SK-N-SH (cell line): ENCODE results near the gene KDM2A. TPM values are rescaled to one million over a fixed set of nuclear protein-coding genes. Genes with fewer than 3 reads are reported as not detected.

ENCODE experiments used
- CTCF ChIA-PET: fragments of 300-600, 350-600 bp; formaldehyde crosslinking; extraction: SDS; loops from one replicate; lab custom pipeline; 2021; lab: Yijun Ruan, JAX
- POLR2A ChIA-PET: fragments of 350-600 bp; sonication (Branson Sonifier 250); formaldehyde crosslinking; extraction: SDS; loops from one replicate; lab custom pipeline; 2020; ENCODE audit warnings: antibody characterized with exemption, inconsistent platforms; lab: Yijun Ruan, JAX
- DNase-seq: peaks from one replicate; pipeline ENCODE4 v3.0.0; 2012
- H2AFZ ChIP-seq: fragments of 200-600 bp; sonication (generic); 2 replicates; pipeline ENCODE4 v1.8.1; 2016; ENCODE audit warnings: antibody characterized with exemption, mild to moderate bottlenecking, low read depth
- H3F3A ChIP-seq: fragments of 200-600 bp; sonication (generic); replicated peaks from 2 replicates; pipeline ENCODE3; 2016; ENCODE audit warnings: antibody characterized with exemption, mild to moderate bottlenecking; ENCODE audit not compliant: insufficient read depth
- H3K27ac ChIP-seq, 2 experiments: fragments of 200-500 bp in 1 of 2; fragments of 200-600 bp in 1 of 2; sonication (Bioruptor generic) in 1 of 2; sonication (generic), shearing (Covaris generic) in 1 of 2; 2 replicates each; pipeline versions ENCODE4 v1.5.1 to v1.6.1; 2014 to 2016; ENCODE audit warnings: low read depth in 2 of 2, inconsistent platforms in 1 of 2, low read length in 1 of 2, mild to moderate bottlenecking in 1 of 2, mixed read lengths in 1 of 2
- H3K27me3 ChIP-seq: fragments of 200-600 bp; sonication (generic), shearing (Covaris generic); 2 replicates; pipeline ENCODE4 v1.6.1; 2016; ENCODE audit warnings: mixed run types; ENCODE audit not compliant: insufficient read depth
- H3K36me3 ChIP-seq, 2 experiments: fragments of 200-500 bp in 1 of 2; fragments of 200-600 bp in 1 of 2; sonication (Bioruptor generic) in 1 of 2; sonication (generic) in 1 of 2; replicated peaks in 1 of 2; 2 replicates each; pipeline versions ENCODE3 to v1.5.1; 2014 to 2016; ENCODE audit warnings: low read length in 1 of 2, mild to moderate bottlenecking in 1 of 2; ENCODE audit not compliant: insufficient read depth in 2 of 2, control insufficient read depth in 1 of 2
- H3K4me1 ChIP-seq, 2 experiments: fragments of 200-500 bp in 1 of 2; fragments of 200-600 bp in 1 of 2; sonication (Bioruptor generic) in 1 of 2; sonication (generic), shearing (Covaris generic) in 1 of 2; 2 replicates each; pipeline versions ENCODE4 v1.5.1 to v1.6.1; 2014 to 2016; ENCODE audit warnings: low read depth in 1 of 2, low read length in 1 of 2, mixed run types in 1 of 2; ENCODE audit not compliant: insufficient read depth in 2 of 2, control insufficient read depth in 1 of 2
- H3K4me2 ChIP-seq: fragments of 200-600 bp; sonication (generic), shearing (Covaris generic); 2 replicates; pipeline ENCODE4 v1.6.1; 2017; ENCODE audit warnings: mixed run types
- H3K4me3 ChIP-seq, 2 experiments: fragments of 200-500 bp in 1 of 2; fragments of 200-600 bp in 1 of 2; sonication (Bioruptor generic) in 1 of 2; sonication (generic), shearing (Covaris generic) in 1 of 2; 2 replicates each; pipeline versions ENCODE4 v1.5.1 to v1.8.1; 2014 to 2016; ENCODE audit warnings: low read depth in 2 of 2, inconsistent platforms in 1 of 2, low read length in 1 of 2, mild to moderate bottlenecking in 1 of 2, mixed read lengths in 1 of 2, moderate library complexity in 1 of 2
- H3K79me2 ChIP-seq: fragments of 200-600 bp; sonication (generic); 2 replicates; pipeline ENCODE4 v1.8.1; 2017; ENCODE audit warnings: mild to moderate bottlenecking; ENCODE audit not compliant: insufficient read depth
- H3K9ac ChIP-seq: fragments of 200-600 bp; sonication (generic); 2 replicates; pipeline ENCODE4 v1.6.1; 2017; ENCODE audit warnings: mixed run types
- H3K9me2 ChIP-seq: fragments of 200-600 bp; sonication (generic); 2 replicates; pipeline ENCODE4 v1.6.1; 2017; ENCODE audit warnings: mixed run types
- H3K9me3 ChIP-seq: fragments of 200-600 bp; sonication (generic); 2 replicates; pipeline ENCODE4 v1.6.1; 2017; ENCODE audit warnings: mixed run types, mild to moderate bottlenecking, moderate library complexity
- H4K20me1 ChIP-seq: fragments of 200-600 bp; sonication (generic); 2 replicates; pipeline ENCODE4 v1.6.1; 2017; ENCODE audit warnings: mild to moderate bottlenecking, mixed run types; ENCODE audit not compliant: insufficient read depth
- EP300 ChIP-seq, 2 experiments: IDR thresholded peaks; 2 replicates each; pipeline versions ENCODE4 v1.4.0 to v1.6.1; 2012; ENCODE audit warnings: borderline replicate concordance in 1 of 2, low read depth in 1 of 2, low read length in 1 of 2
- FOXM1 ChIP-seq: IDR thresholded peaks from 2 replicates; pipeline ENCODE4 v1.4.0; 2012; ENCODE audit warnings: low read depth, mild to moderate bottlenecking
- GABPA ChIP-seq: IDR thresholded peaks from 2 replicates; pipeline ENCODE4 v1.4.0; 2012; ENCODE audit warnings: low read depth, mild to moderate bottlenecking
- JUND ChIP-seq: IDR thresholded peaks from 2 replicates; pipeline ENCODE4 v1.4.0; 2012
- MAX ChIP-seq: IDR thresholded peaks from 2 replicates; pipeline ENCODE4 v1.4.0; 2012; ENCODE audit warnings: low read depth
- MEF2A ChIP-seq: IDR thresholded peaks from 2 replicates; pipeline ENCODE4 v1.4.0; 2012; ENCODE audit warnings: low read depth, borderline replicate concordance
- MXI1 ChIP-seq: IDR thresholded peaks from 2 replicates; pipeline ENCODE4 v1.6.1; 2012; ENCODE audit warnings: mild to moderate bottlenecking, low read depth, low read length, improper control_type of control experiment
- NFIC ChIP-seq: IDR thresholded peaks from 2 replicates; pipeline ENCODE4 v1.4.0; 2012; ENCODE audit warnings: borderline replicate concordance
- NRF1 ChIP-seq: IDR thresholded peaks from 2 replicates; pipeline ENCODE4 v1.6.1; 2012; ENCODE audit warnings: low read depth, mild to moderate bottlenecking, low read length
- RXRA ChIP-seq: IDR thresholded peaks from 2 replicates; pipeline ENCODE4 v1.4.0; 2012; ENCODE audit warnings: low read depth, mild to moderate bottlenecking, borderline replicate concordance
- SIN3A ChIP-seq: IDR thresholded peaks from 2 replicates; pipeline ENCODE4 v1.6.1; 2012; ENCODE audit warnings: low read depth, mild to moderate bottlenecking, low read length, moderate library complexity, borderline replicate concordance
- SMC3 ChIP-seq: IDR thresholded peaks from 2 replicates; pipeline ENCODE4 v1.6.1; 2012; ENCODE audit warnings: low read depth, low read length, improper control_type of control experiment
- TCF12 ChIP-seq: IDR thresholded peaks from 2 replicates; pipeline ENCODE4 v1.4.0; 2012
- USF2 ChIP-seq: fragments of 150-350 bp; IDR thresholded peaks from 2 replicates; pipeline ENCODE4 v1.6.1; 2017; ENCODE audit warnings: antibody characterized with exemption, low read length, low read depth, borderline replicate concordance
- YY1 ChIP-seq: IDR thresholded peaks from 2 replicates; pipeline ENCODE4 v1.4.0; 2012; ENCODE audit warnings: low read depth, mild to moderate bottlenecking
- WGBS: methylation state at CpG from one replicate; pipeline ENCODE4 v1.1.6; 2017; ENCODE audit warnings: low lambda C conversion rate; 5-methylcytosine and 5-hydroxymethylcytosine counted together
- polyA plus RNA-seq, 3 experiments: library from polyadenylated mRNA; depleted of rRNA; stranded (reverse); fragments of >200 nt; gene quantifications; 2 replicates each; pipeline ENCODE4 v1.2.3, GENCODE V29; 2012
- TF ChIP-seq, protein P1 (sequence below): fragments of 150-350 bp; IDR thresholded peaks from 2 replicates; pipeline ENCODE4 v1.6.1; 2016; ENCODE audit warnings: mild to moderate bottlenecking, low read depth, low read length
- TF ChIP-seq, protein P2 (sequence below): IDR thresholded peaks from 2 replicates; pipeline ENCODE4; 2012
- TF ChIP-seq, protein P3 (sequence below): fragments of 200-600 bp; sonication (generic); IDR thresholded peaks from 2 replicates; pipeline ENCODE4 v1.6.1; 2017; ENCODE audit warnings: antibody characterized with exemption, mild to moderate bottlenecking, moderate library complexity

Gene KDM2A
- polyA plus RNA-seq, 1 of the 3 experiments (the other 2 are of a cell fraction): 28.4 TPM

DNA sequence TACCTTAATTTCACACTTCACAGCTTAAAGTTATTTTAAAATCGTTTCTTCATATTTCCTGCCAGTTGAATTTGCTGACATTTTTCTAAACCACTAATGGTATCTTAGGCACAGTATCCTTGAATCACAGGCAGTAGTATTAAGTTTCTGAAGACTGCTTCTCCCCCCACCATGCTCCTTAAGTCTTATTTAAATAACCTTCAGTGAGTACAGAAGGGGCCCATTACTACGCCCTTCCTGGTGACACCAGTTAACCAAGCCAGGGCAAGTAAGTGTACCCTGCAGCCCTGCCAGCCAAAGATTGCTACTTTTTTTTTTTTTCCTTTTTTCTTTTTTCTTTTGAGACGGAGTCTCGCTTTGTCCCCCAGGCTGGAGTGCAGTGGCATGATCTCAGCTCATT is 19.9 kb downstream of the KDM2A start:
- TF ChIP-seq MEF2A: no peak
- TF ChIP-seq NFIC: no peak
- no peak for TF ChIP-seq SMC3
- TF ChIP-seq YY1: no peak
- no peak for TF ChIP-seq SIN3A
- TF ChIP-seq TCF12: no peak
- TF ChIP-seq RXRA: no peak
- no peak for TF ChIP-seq EP300 (IDR thresholded peaks at IDR 0.05; ENCODE audit: borderline replicate concordance in 1 of 2, low read depth in 1 of 2, low read length in 1 of 2)
- no peak for TF ChIP-seq GABPA
- no peak for TF ChIP-seq NRF1
- no peak for TF ChIP-seq MXI1
- TF ChIP-seq, protein P1, sequence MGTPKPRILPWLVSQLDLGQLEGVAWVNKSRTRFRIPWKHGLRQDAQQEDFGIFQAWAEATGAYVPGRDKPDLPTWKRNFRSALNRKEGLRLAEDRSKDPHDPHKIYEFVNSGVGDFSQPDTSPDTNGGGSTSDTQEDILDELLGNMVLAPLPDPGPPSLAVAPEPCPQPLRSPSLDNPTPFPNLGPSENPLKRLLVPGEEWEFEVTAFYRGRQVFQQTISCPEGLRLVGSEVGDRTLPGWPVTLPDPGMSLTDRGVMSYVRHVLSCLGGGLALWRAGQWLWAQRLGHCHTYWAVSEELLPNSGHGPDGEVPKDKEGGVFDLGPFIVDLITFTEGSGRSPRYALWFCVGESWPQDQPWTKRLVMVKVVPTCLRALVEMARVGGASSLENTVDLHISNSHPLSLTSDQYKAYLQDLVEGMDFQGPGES: no peak
- no peak for TF ChIP-seq JUND
- no peak for TF ChIP-seq USF2
- no peak for TF ChIP-seq MAX
- TF ChIP-seq, protein P2, sequence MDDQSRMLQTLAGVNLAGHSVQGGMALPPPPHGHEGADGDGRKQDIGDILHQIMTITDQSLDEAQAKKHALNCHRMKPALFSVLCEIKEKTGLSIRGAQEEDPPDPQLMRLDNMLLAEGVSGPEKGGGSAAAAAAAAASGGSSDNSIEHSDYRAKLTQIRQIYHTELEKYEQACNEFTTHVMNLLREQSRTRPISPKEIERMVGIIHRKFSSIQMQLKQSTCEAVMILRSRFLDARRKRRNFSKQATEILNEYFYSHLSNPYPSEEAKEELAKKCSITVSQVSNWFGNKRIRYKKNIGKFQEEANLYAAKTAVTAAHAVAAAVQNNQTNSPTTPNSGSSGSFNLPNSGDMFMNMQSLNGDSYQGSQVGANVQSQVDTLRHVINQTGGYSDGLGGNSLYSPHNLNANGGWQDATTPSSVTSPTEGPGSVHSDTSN: no peak
- TF ChIP-seq FOXM1: no peak
- TF ChIP-seq, protein P3, sequence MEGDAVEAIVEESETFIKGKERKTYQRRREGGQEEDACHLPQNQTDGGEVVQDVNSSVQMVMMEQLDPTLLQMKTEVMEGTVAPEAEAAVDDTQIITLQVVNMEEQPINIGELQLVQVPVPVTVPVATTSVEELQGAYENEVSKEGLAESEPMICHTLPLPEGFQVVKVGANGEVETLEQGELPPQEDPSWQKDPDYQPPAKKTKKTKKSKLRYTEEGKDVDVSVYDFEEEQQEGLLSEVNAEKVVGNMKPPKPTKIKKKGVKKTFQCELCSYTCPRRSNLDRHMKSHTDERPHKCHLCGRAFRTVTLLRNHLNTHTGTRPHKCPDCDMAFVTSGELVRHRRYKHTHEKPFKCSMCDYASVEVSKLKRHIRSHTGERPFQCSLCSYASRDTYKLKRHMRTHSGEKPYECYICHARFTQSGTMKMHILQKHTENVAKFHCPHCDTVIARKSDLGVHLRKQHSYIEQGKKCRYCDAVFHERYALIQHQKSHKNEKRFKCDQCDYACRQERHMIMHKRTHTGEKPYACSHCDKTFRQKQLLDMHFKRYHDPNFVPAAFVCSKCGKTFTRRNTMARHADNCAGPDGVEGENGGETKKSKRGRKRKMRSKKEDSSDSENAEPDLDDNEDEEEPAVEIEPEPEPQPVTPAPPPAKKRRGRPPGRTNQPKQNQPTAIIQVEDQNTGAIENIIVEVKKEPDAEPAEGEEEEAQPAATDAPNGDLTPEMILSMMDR: no peak
- 92% methylated on average over 4 of the region's 4 CpGs for WGBS
- H3F3A ChIP-seq: no peaks in the 10 kb centered on the region
- H3K4me1 ChIP-seq: no peaks in the 10 kb centered on the region
- H3K9me3 ChIP-seq: no peaks in the 10 kb centered on the region
- H3K4me3 ChIP-seq: no peak overlapping the region
- no peak overlapping the region for H3K4me2 ChIP-seq
- peaks cover 85% of the 10 kb centered on the region for H3K79me2 ChIP-seq
- no peak overlapping the region for H2AFZ ChIP-seq
- H3K27ac ChIP-seq: no peak overlapping the region
- no peaks in the 10 kb centered on the region for H3K9me2 ChIP-seq
- ChIA-PET CTCF (no interaction called here), POLR2A (no interaction called here)
- DNase-seq: no peak
- no peak overlapping the region for H3K9ac ChIP-seq
- peaks cover 21 to 43% of the 10 kb centered on the region in 2 experiments for H3K36me3 ChIP-seq
- H3K27me3 ChIP-seq: no peaks in the 10 kb centered on the region
- peaks cover 12% of the 10 kb centered on the region; the same call in 1 of the 2 replicates for H4K20me1 ChIP-seq
